Esophagus squamous epithelium (tissue), 4 donors: Measurements from ENCODE around the gene BMP7.

Experiments used
- CTCF ChIP-seq, 6 experiments: fragments of 450-650 bp in 4 of 6; fragments of 200-600 bp in 2 of 6; sonication (generic) in 2 of 6; IDR thresholded peaks; one replicate each; pipeline ENCODE4 v1.5.1; 2016 to 2019; ENCODE audit warnings: antibody characterized with exemption in 6 of 6, mild to moderate bottlenecking in 4 of 6, moderate library complexity in 4 of 6
- POLR2A ChIP-seq, 4 donors: fragments of 450-650 bp; IDR thresholded peaks; one replicate each; pipeline ENCODE4 v1.6.1; 2017; ENCODE audit warnings: antibody characterized with exemption in 4 of 4, mild to moderate bottlenecking in 4 of 4, moderate library complexity in 3 of 4

DNA sequence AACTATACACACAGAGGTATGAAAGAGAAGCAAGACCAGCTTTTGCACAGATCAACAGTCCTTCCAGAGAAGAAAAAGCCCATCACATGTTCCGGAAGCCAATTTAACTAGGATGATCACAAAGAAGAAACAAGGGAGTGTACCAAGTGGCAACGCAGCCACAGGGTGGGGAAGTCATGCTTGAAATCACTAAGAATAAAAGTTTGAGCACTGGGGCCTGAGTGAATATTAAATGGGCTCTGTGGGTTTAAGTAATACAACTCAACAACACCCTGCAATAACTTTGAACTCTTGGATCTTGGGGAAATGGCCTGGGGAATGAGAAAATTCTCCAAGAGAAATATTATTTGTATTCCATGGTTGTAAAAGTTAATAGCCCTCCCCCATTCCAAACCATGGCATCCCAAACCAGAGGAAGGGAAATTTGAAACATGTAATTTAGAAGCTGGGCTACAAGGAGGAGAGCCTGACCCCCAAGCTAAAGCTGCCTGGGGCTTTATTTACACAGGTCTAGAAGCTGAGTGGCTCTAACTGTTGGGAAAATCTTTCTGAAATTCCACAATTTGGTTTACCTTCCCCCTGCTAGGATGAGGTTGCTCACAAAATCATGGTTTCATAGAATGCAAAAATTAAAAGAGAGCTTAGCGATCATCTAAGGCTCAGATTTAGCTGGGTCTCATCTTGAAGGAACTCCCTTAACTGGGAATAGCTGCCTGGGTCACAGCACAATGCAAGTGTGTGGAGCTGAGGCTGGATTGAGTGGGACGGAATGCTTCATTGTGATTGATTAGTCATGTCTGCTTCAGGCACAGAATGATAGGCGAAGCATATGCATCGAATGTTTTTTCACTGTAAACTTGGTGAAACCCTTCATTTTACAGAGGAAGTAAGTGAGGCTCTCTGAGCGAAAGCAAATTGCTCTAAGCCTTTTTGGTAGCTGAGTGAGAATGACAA lies 143.6 kb downstream of the BMP7 start:
- TF ChIP-seq CTCF (IDR thresholded peaks at IDR 0.05) (no peak), POLR2A (IDR thresholded peaks at IDR 0.05) (no peak)
